ENCODE measurements around the gene GIGYF2. TPM values are rescaled to one million over a fixed set of nuclear protein-coding genes. Genes with fewer than 3 reads are reported as not detected.

GIGYF2 gene
- total RNA-seq, 1 experiment from 2014 or later: 68.3 TPM

DNA sequence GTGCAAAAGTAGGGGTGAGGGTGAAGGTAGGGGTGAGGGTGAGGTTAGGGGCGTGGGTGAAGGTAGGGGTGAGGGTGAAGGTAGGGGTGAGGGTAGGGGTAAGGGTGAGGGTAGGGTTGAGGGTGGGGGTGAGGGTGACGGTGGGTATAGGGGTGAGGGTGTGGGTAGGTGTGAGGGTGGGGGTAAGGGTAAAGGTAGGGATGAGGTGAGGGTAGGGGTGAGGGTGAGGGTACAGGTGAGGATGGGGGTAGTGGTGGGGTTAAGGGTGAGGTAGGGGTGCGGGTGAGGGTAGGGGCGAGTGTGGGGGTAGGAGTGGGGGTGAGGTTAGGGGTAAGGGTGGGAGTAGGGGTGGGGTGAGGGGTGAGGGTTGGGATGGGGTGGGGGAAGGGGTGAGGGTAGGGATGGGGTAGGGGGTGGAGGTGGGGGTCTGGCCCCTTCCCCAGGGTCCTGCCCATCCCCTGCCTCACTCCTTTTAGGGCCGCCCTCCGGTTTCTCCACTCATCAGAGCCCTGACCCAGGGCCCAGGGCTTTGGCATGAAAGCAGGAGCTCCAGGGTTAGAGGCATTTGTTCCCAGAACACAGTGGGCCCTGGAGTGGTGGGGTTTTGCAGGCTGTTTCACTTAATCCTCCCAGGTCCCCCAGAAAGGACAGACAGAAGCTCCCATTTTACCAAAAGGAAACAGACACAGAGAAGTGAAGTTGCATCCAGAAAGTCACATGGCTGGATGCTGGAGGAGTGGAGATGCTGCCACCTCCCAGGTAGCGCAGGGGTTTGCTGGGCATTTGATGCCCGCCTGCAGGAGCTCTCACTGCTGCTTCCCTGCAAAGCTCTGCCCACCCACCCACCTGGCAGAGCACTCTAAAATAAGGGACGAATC, 199.8 kb downstream of the GIGYF2 start:
- no TSS peak for BruUV-seq (replicated peaks)
- Histone ChIP-seq H3K27me3 (ENCODE audit: control insufficient read depth, insufficient read depth, low read length) (no peaks in the 10 kb centered on the region), H3K4me3 (ENCODE audit: low read depth in 2 of 2, low read length in 2 of 2) (no peak overlapping the region), H3K27ac (ENCODE audit: low read length) (no peak overlapping the region), H3K9me3 (ENCODE audit: control insufficient read depth, insufficient read depth, low read depth, low read length) (no peaks in the 10 kb centered on the region), H3K4me1 (ENCODE audit: control insufficient read depth, insufficient read depth, low read length) (peaks cover 10% of the 10 kb centered on the region), H3K36me3 (ENCODE audit: control insufficient read depth, insufficient read depth, low read length) (no peaks in the 10 kb centered on the region)
- ATAC-seq: no peak
- TF ChIP-seq POLR2AphosphoS5 (IDR thresholded peaks at IDR 0.05; ENCODE audit: low read depth, low read length) (no peak), TCF7L2 (IDR thresholded peaks at IDR 0.05; ENCODE audit: low read depth, low read length) (no peak), SIN3A (IDR thresholded peaks at IDR 0.05; ENCODE audit: borderline replicate concordance, insufficient read depth, low read depth, low read length) (no peak)
- TF ChIP-seq, protein P1, sequence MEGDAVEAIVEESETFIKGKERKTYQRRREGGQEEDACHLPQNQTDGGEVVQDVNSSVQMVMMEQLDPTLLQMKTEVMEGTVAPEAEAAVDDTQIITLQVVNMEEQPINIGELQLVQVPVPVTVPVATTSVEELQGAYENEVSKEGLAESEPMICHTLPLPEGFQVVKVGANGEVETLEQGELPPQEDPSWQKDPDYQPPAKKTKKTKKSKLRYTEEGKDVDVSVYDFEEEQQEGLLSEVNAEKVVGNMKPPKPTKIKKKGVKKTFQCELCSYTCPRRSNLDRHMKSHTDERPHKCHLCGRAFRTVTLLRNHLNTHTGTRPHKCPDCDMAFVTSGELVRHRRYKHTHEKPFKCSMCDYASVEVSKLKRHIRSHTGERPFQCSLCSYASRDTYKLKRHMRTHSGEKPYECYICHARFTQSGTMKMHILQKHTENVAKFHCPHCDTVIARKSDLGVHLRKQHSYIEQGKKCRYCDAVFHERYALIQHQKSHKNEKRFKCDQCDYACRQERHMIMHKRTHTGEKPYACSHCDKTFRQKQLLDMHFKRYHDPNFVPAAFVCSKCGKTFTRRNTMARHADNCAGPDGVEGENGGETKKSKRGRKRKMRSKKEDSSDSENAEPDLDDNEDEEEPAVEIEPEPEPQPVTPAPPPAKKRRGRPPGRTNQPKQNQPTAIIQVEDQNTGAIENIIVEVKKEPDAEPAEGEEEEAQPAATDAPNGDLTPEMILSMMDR (IDR thresholded peaks at IDR 0.05): no peak
- TF ChIP-seq, protein P2, sequence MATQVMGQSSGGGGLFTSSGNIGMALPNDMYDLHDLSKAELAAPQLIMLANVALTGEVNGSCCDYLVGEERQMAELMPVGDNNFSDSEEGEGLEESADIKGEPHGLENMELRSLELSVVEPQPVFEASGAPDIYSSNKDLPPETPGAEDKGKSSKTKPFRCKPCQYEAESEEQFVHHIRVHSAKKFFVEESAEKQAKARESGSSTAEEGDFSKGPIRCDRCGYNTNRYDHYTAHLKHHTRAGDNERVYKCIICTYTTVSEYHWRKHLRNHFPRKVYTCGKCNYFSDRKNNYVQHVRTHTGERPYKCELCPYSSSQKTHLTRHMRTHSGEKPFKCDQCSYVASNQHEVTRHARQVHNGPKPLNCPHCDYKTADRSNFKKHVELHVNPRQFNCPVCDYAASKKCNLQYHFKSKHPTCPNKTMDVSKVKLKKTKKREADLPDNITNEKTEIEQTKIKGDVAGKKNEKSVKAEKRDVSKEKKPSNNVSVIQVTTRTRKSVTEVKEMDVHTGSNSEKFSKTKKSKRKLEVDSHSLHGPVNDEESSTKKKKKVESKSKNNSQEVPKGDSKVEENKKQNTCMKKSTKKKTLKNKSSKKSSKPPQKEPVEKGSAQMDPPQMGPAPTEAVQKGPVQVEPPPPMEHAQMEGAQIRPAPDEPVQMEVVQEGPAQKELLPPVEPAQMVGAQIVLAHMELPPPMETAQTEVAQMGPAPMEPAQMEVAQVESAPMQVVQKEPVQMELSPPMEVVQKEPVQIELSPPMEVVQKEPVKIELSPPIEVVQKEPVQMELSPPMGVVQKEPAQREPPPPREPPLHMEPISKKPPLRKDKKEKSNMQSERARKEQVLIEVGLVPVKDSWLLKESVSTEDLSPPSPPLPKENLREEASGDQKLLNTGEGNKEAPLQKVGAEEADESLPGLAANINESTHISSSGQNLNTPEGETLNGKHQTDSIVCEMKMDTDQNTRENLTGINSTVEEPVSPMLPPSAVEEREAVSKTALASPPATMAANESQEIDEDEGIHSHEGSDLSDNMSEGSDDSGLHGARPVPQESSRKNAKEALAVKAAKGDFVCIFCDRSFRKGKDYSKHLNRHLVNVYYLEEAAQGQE (IDR thresholded peaks at IDR 0.05; ENCODE audit: insufficient read depth in 1 of 2, low read depth in 2 of 2, low read length in 1 of 2): no peak
- ChIA-PET POLR2A (no interaction called here), CTCF (no interaction called here)
- intact Hi-C loops (cut with micrococcal nuclease; ENCODE audit: unreplicated experiment) (no loop called here), in situ Hi-C loops (cut with HindIII; ENCODE audit: low pct_unique_long_range_greater_than_20kb, low sequenced_read_pairs) (no loop called here)
- DNase-seq (ENCODE audit: low read depth, low spot score): no peak

- no peak for DNase-seq (ENCODE audit: low read depth, low spot score)
- Histone ChIP-seq H3K4me3 (ENCODE audit: low read depth in 2 of 2, low read length in 2 of 2) (no peak overlapping the region), H3K9me3 (ENCODE audit: control insufficient read depth, insufficient read depth, low read depth, low read length) (no peaks in the 10 kb centered on the region), H3K27me3 (ENCODE audit: control insufficient read depth, insufficient read depth, low read length) (no peaks in the 10 kb centered on the region), H3K4me1 (ENCODE audit: control insufficient read depth, insufficient read depth, low read length) (peaks cover 18% of the 10 kb centered on the region), H3K27ac (ENCODE audit: low read length) (no peak overlapping the region), H3K36me3 (ENCODE audit: control insufficient read depth, insufficient read depth, low read length) (no peaks in the 10 kb centered on the region)
- in situ Hi-C loops (cut with HindIII; ENCODE audit: low pct_unique_long_range_greater_than_20kb, low sequenced_read_pairs): no loop called here
- intact Hi-C loops (cut with micrococcal nuclease; ENCODE audit: unreplicated experiment): no loop called here
- POLR2A ChIA-PET: no interaction called here
- TF ChIP-seq TCF7L2 (IDR thresholded peaks at IDR 0.05; ENCODE audit: low read depth, low read length): no peak
- TF ChIP-seq POLR2AphosphoS5 (IDR thresholded peaks at IDR 0.05; ENCODE audit: low read depth, low read length): no peak
- TF ChIP-seq, protein P2 (IDR thresholded peaks at IDR 0.05; ENCODE audit: insufficient read depth in 1 of 2, low read depth in 2 of 2, low read length in 1 of 2): no peak
- TF ChIP-seq, protein P1 (IDR thresholded peaks at IDR 0.05): no peak
- TF ChIP-seq SIN3A (IDR thresholded peaks at IDR 0.05; ENCODE audit: borderline replicate concordance, insufficient read depth, low read depth, low read length): no peak
- CTCF ChIA-PET: interaction anchor here (0.6 kb wide), 1 partner anchor 52 kb away, joined by 3 read pairs; no protein-coding TSS in a partner anchor
- no peak for ATAC-seq
- BruUV-seq (replicated peaks): no TSS peak
These were observed 200.7 kb downstream of the GIGYF2 start for GRCh38 chr2:232897598-232898408.
